Caco-2 (cell line): ENCODE results near the gene ZNF678. TPM values are rescaled to one million over a fixed set of nuclear protein-coding genes. Genes with fewer than 3 reads are reported as not detected.

ENCODE experiments used
- BruUV-seq: library from RNA; stranded (reverse); fragments of 400-500 nt; replicated peaks from 2 replicates; lab custom pipeline; 2021; lab: Mats Ljungman, UMichigan
- CTCF ChIA-PET: fragments of 300-600 bp; sonication (Branson Sonifier 250); formaldehyde crosslinking; loops from one replicate; lab custom pipeline; 2022; ENCODE audit warnings: antibody characterized with exemption; lab: Charles Lee
- POLR2A ChIA-PET: fragments of 300-600 bp; sonication (Branson Sonifier 250); formaldehyde crosslinking; loops from one replicate; lab custom pipeline; 2022; ENCODE audit warnings: antibody characterized with exemption; lab: Charles Lee
- DNase-seq, 2 experiments: peaks; one replicate each; pipeline versions ENCODE4 v3.0.0 to v3.0.0-alpha.2; 2020 to 2022
- H3K27me3 ChIP-seq: replicated peaks from 2 replicates; pipeline ENCODE4 v1.6.0; 2011; ENCODE audit warnings: low read length; ENCODE audit not compliant: control insufficient read depth, insufficient read depth
- H3K36me3 ChIP-seq: 2 replicates; pipeline ENCODE4 v1.5.1; 2011; ENCODE audit warnings: low read length; ENCODE audit not compliant: control insufficient read depth, insufficient read depth
- H3K4me1 ChIP-seq: fragments of 250-450 bp; sonication (Bioruptor Pico); 2 replicates; pipeline ENCODE4 v1.5.1; 2020; ENCODE audit warnings: mild to moderate bottlenecking
- H3K4me3 ChIP-seq: 2 replicates; pipeline ENCODE4 v1.5.1; 2011; ENCODE audit warnings: low read depth, mild to moderate bottlenecking, control low read depth, low read length
- H3K9me3 ChIP-seq: fragments of 250-450 bp; sonication (Bioruptor Pico); 2 replicates; pipeline ENCODE4 v1.5.1; 2020; ENCODE audit warnings: mild to moderate bottlenecking, moderate library complexity
- H3K27ac Mint-ChIP-seq: one replicate; pipeline ENCODE4 v1.8.0; 2022; ENCODE audit warnings: mixed read lengths; ENCODE audit not compliant: unreplicated experiment
- H3K27me3 Mint-ChIP-seq: one replicate; pipeline ENCODE4 v1.8.0; 2022; ENCODE audit warnings: mixed read lengths; ENCODE audit not compliant: insufficient read depth, unreplicated experiment
- H3K36me3 Mint-ChIP-seq: one replicate; pipeline ENCODE4 v1.8.0; 2022; ENCODE audit warnings: mild to moderate bottlenecking, mixed read lengths; ENCODE audit not compliant: insufficient read depth, unreplicated experiment
- H3K4me1 Mint-ChIP-seq: one replicate; pipeline ENCODE4 v1.8.0; 2022; ENCODE audit warnings: low read depth, mixed read lengths; ENCODE audit not compliant: unreplicated experiment
- H3K4me3 Mint-ChIP-seq: one replicate; pipeline ENCODE4 v1.8.0; 2022; ENCODE audit warnings: mild to moderate bottlenecking, moderate library complexity, mixed read lengths; ENCODE audit not compliant: unreplicated experiment
- H3K9me3 Mint-ChIP-seq: one replicate; pipeline ENCODE4 v1.8.0; 2022; ENCODE audit warnings: mixed read lengths; ENCODE audit not compliant: unreplicated experiment
- intact Hi-C: fragments of 100-400 bp; cut with micrococcal nuclease; formaldehyde crosslinking; loops from one replicate; pipeline ENCODE4 v1.10.0; 2022; ENCODE audit not compliant: unreplicated experiment
- total RNA-seq: library from RNA; stranded (reverse); gene quantifications from 2 replicates; pipeline ENCODE4 v1.2.3, GENCODE V29; 2022
- TF ChIP-seq, protein P1 (sequence below), 2 experiments: fragments of 200-600 bp in 1 of 2; IDR thresholded peaks; 1 replicate in 1 of 2; 2 replicates in 1 of 2; pipeline versions ENCODE4 v1.5.1 to v1.8.0; 2011 to 2022; ENCODE audit warnings: antibody characterized with exemption in 1 of 2, control low read depth in 1 of 2, inconsistent platforms in 1 of 2, low read depth in 1 of 2, low read length in 1 of 2, mild to moderate bottlenecking in 1 of 2, moderate library complexity in 1 of 2; ENCODE audit not compliant: insufficient read depth in 1 of 2, severe bottlenecking in 1 of 2, unreplicated experiment in 1 of 2

ZNF678 gene
- total RNA-seq, 1 experiment from 2014 or later, result 10.7 TPM

DNA sequence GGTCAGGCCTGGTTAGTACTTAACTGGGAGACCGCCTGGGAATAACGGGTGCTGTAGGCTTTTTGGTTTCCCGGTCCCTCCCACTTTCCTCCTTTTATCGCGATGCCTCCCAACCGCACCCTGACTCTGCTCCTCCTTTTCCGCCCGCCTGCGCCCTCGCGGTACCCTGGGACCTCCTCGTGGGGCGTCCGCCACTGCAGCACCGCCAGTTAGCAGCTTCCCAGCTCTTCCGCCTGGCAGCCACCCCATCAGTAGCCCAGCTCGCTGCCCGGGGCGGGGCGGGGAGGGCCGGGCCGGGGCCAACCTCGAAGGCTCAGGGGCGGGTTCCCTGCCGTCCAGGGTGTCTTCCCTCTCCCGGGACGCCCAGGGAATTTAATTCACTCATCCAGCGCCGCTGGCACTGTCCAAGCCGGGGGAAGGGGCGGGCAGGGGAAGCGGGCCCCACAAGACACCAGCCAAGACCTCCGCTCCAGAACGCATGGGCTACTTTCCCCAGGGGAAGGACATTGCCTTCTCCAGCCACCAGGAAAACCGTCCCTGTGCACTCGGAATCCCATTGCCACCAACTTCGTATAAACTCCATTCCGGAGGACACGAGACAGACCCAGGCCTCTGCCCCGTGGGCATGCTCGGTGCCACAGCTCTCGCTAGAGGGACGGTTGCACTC lies 2.0 kb upstream of the ZNF678 start:
- peaks cover 13% of the 10 kb centered on the region for H3K9me3 ChIP-seq
- no peak overlapping the region for H3K4me3 ChIP-seq
- POLR2A ChIA-PET, result no interaction called here
- no peaks in the 10 kb centered on the region; the same call in 1 of the 2 replicates for H3K4me1 ChIP-seq
- H3K36me3 Mint-ChIP-seq, result peaks cover 26% of the 10 kb centered on the region
- no peaks in the 10 kb centered on the region for H3K27me3 Mint-ChIP-seq
- H3K4me3 Mint-ChIP-seq, result no peak overlapping the region
- H3K27me3 ChIP-seq, result no peaks in the 10 kb centered on the region
- intact Hi-C loops, result no loop called here
- DNase-seq, result no peak
- H3K27ac Mint-ChIP-seq, result no peak overlapping the region
- no peaks in the 10 kb centered on the region for H3K4me1 Mint-ChIP-seq
- CTCF ChIA-PET, result no interaction called here
- H3K36me3 ChIP-seq, result no peaks in the 10 kb centered on the region
- TF ChIP-seq, protein P1, sequence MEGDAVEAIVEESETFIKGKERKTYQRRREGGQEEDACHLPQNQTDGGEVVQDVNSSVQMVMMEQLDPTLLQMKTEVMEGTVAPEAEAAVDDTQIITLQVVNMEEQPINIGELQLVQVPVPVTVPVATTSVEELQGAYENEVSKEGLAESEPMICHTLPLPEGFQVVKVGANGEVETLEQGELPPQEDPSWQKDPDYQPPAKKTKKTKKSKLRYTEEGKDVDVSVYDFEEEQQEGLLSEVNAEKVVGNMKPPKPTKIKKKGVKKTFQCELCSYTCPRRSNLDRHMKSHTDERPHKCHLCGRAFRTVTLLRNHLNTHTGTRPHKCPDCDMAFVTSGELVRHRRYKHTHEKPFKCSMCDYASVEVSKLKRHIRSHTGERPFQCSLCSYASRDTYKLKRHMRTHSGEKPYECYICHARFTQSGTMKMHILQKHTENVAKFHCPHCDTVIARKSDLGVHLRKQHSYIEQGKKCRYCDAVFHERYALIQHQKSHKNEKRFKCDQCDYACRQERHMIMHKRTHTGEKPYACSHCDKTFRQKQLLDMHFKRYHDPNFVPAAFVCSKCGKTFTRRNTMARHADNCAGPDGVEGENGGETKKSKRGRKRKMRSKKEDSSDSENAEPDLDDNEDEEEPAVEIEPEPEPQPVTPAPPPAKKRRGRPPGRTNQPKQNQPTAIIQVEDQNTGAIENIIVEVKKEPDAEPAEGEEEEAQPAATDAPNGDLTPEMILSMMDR (IDR thresholded peaks at IDR 0.05; ENCODE audit: insufficient read depth in 1 of 2, low read depth in 1 of 2, low read length in 1 of 2, severe bottlenecking in 1 of 2, unreplicated experiment in 1 of 2), result no peak
- peaks cover 30% of the 10 kb centered on the region for H3K9me3 Mint-ChIP-seq
- no TSS peak for BruUV-seq

DNA sequence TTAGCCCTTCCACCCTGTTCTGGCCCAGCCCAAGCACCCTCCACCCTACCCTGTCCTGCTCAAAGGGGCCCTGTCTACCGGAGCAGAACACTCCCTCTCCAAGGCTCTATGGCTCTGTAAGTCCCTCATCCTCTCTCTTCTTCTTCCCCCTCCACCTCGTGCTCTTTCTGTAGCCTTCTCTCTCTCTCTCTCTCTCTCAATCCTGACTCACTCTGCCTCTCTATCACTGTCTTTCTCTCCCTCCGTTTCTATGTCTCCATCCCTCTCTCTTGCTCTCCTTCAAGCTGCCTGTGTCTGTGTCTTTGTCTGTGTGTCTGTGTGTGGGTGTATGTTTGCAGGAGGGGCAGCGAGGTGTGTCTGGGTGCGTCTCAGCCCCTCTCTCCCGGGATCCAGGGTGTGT lies 1.3 kb upstream of the ZNF678 start:
- Histone ChIP-seq H3K4me1 (no peaks in the 10 kb centered on the region; the same call in 1 of the 2 replicates), H3K9me3 (peaks cover 18% of the 10 kb centered on the region), H3K27me3 (no peaks in the 10 kb centered on the region), H3K4me3 (no peak overlapping the region), H3K36me3 (no peaks in the 10 kb centered on the region)
- CTCF ChIA-PET, result no interaction called here
- no peaks in the 10 kb centered on the region for H3K4me1 Mint-ChIP-seq
- H3K36me3 Mint-ChIP-seq, result peaks cover 26% of the 10 kb centered on the region
- intact Hi-C loops, result no loop called here
- BruUV-seq, result no TSS peak
- no peaks in the 10 kb centered on the region for H3K27me3 Mint-ChIP-seq
- no peak for DNase-seq
- H3K27ac Mint-ChIP-seq, result no peak overlapping the region
- TF ChIP-seq, protein P1 (IDR thresholded peaks at IDR 0.05; ENCODE audit: insufficient read depth in 1 of 2, low read depth in 1 of 2, low read length in 1 of 2, severe bottlenecking in 1 of 2, unreplicated experiment in 1 of 2), result no peak
- no peak overlapping the region for H3K4me3 Mint-ChIP-seq
- POLR2A ChIA-PET, result no interaction called here
- H3K9me3 Mint-ChIP-seq, result peaks cover 30% of the 10 kb centered on the region

DNA sequence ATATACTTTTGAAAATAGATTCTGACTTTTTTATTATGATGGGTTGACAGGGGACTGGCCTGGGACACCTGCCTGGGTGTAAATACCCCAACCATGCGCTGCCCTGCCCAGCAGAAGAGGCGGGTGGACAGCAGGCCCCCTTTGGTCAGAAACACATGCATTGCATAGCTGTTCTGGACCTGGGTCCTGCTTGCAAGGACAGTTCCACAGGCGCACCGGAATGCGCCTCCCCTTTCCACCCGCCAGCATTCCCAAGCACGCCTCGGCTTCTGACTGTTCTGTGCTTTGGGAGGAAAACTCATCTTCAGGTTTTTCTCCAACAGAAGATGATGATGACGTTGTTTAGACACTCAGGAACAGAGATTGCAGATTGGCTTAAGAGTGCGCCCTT lies 428 bp upstream of the ZNF678 start:
- Mint-ChIP-seq H3K4me3 (peak overlapping the region; percentile 99), H3K27ac (peak overlapping the region; percentile 99), H3K4me1 (peaks cover 5% of the 10 kb centered on the region), H3K9me3 (peaks cover 30% of the 10 kb centered on the region), H3K27me3 (no peaks in the 10 kb centered on the region), H3K36me3 (peaks cover 26% of the 10 kb centered on the region)
- Histone ChIP-seq H3K4me3 (0 out of 2 replicates have a peak overlapping the region, but pooled peaks have one; percentile 13), H3K4me1 (no peaks in the 10 kb centered on the region; the same call in 1 of the 2 replicates), H3K27me3 (no peaks in the 10 kb centered on the region), H3K9me3 (peaks cover 18% of the 10 kb centered on the region), H3K36me3 (no peaks in the 10 kb centered on the region)
- intact Hi-C loops, result no loop called here
- CTCF ChIA-PET, result no interaction called here
- TF ChIP-seq, protein P1 (IDR thresholded peaks at IDR 0.05; ENCODE audit: insufficient read depth in 1 of 2, low read depth in 1 of 2, low read length in 1 of 2, severe bottlenecking in 1 of 2, unreplicated experiment in 1 of 2), result no peak
- no TSS peak for BruUV-seq
- POLR2A ChIA-PET, result no interaction called here
- DNase-seq, result no peak
